HG03064 (cell line): ENCODE data around the gene RHBDF2.
"Not testable (repeated sequence)": the region's sequence is repeated elsewhere in the genome, so short reads cannot be mapped to it uniquely, and the experiment has no call there.

Experiments used
- ATAC-seq: cut with Tn5 transposase; IDR thresholded peaks from one replicate; pipeline ENCODE4 v1.9.1; 2021; ENCODE audit warnings: low read depth; ENCODE audit not compliant: unreplicated experiment

RHBDF2 gene

GRCh38 chr17:76538941-76539570 lies 37.8 kb upstream of the RHBDF2 start:
- no peak for ATAC-seq

DNA sequence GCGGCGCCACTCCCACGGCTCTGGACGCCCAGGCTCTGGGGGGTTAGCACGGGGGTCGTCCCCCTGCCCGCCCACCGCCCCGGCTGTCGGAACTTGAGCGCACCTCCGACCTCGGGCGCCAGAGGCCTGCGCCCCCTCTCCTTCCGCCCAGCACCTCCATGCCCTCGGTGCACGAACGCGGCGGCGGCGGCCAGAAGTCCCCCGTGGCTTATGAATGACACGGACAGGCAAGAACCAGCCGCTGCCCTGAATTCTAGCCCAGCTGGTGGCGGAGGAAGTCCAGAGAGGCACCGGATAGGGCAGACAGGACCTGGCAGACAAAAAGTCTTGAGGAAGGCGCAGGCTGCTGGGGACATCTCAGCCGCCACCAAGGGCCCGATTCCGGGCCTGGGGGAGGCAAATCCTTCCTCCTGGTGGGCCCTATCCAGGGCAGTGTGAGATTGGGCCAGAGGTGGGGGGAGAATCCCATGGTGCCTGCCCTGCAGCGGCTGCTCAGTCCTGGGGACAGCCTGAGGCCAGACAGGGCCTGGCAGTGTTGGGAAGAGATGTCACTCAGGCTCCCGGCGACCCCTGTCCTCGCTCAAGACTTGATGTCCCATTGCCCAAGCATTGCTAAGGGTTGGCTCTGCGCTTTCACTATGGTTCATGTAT lies 37.2 kb upstream of the RHBDF2 start:
- ATAC-seq, result no peak

GRCh38 chr17:76537578-76538280 lies 36.5 kb upstream of the RHBDF2 start, which contains the start of gene CYGB:
CYGB (minus strand) TSS chr17:76537709; CDS start chr17:76537542, 167 bp downstream.
- ATAC-seq, result no peak

GRCh38 chr17:76537288-76537577 lies 36.0 kb upstream of the RHBDF2 start:
- ATAC-seq, result no peak

DNA sequence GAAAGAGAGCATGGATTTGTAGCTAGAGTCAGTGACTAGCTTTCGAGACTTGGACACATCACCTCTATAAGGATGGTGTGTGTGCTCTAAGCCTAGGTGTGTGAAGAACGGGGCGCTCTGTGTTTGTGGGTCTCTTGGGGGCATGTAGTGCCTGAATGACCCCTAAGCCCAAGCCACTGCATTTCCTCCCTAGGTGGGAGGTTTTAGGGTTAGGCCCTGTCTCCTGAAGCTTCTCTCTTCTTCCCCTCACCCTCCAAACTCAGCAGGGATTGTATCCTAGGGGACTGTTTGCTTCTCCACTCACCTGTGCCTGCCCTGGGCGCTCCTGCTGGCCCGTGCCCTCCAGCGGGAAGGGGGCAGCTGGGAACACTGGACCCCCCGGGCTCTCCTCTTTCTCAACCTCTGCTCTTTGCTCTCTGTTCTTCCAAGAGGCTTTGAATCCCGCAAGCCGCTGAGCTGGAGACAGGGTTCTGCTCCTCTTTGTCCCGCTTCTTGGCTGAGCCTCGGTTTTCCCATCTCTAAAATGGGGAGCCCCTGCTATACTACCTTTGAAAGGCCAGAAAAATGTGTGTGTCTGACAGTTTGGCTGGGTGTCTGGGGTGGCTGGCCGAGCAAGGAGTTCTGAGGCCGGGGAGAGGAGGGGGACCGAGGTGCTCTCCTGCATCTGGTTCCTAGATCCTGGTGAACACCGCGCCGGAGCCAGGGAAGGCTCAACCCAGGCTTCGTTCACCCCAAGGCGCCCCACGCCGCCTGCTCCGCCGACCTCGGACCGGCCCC lies 35.5 kb upstream of the RHBDF2 start:
- no peak for ATAC-seq

- ATAC-seq, result no peak
Observed at GRCh38 chr17:76535788-76536510, 34.7 kb upstream of the RHBDF2 start.

DNA sequence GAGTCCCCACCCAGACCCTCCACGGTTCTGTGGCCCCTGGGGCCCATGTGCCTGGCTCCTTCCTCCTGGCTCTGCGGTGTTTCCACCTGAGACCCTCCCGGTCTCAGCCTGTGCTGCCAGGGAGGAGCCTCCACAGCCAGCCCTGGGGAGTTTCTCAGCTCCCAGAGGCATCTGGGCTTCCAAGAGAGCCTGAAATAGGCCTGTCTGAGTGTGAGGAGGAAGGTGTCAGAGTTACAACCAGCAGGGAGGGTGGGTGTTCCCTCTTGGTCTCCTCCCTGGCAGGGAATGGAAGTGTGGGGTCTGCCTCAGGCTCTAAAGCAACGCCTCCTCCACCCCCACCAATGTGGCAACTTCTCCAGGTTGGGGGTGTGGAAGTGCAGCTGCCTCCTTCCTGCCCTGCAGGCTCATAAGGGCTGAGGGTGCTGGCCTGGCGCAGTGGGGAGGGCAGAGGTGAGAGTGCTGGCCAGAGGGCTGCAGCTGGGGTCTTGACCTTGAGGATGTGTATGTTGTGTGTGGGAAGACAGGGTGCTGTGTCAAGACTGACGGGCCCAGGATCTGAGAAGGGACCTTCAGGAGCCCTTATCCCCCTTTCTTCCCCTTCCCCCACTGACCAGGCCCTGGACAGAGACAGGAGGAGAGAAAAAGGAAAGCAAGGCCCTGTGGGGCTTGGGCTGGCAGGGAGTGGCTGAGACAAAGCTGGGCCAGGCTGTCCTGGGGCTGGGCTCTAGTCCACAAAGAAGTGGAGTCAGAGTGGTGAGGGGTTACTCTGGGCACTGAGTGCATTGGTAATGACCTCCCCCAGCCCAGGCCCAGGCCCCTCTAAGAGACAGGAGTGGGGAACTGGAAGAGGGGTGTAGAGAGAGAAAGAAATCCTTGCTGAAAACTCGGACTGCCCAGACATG lies 33.9 kb upstream of the RHBDF2 start:
- ATAC-seq, result no peak

- not testable (repeated sequence) for ATAC-seq
Observed at GRCh38 chr17:76533640-76534359, 32.6 kb upstream of the RHBDF2 start.

DNA sequence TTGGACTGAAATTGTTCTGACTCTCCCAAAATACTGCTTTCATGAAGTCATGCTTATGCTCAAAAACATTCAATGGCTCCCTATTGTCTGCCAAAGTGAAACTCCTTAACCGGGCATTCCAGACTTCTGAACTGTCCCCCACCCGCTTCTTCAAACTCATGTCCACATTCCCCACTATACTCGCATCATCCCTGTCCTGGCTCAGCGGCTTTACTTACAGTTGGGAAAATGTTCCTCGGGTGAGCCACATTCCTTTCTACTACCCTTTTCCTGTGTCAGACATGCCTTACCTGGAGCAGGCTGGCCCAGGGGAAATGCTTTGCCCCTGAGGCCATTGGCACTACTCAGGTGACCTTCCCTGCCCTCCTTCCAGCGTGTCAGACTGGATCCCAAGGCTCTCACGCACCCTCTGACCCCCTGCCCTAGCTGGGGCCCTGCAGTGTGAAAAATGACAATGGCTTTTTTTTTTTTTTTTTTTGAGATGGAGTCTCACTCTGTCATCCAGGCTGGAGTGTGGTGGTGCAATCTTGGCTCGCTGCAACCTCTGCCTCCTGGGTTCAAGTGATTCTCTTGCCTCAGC lies 30.9 kb upstream of the RHBDF2 start:
- no peak for ATAC-seq

DNA sequence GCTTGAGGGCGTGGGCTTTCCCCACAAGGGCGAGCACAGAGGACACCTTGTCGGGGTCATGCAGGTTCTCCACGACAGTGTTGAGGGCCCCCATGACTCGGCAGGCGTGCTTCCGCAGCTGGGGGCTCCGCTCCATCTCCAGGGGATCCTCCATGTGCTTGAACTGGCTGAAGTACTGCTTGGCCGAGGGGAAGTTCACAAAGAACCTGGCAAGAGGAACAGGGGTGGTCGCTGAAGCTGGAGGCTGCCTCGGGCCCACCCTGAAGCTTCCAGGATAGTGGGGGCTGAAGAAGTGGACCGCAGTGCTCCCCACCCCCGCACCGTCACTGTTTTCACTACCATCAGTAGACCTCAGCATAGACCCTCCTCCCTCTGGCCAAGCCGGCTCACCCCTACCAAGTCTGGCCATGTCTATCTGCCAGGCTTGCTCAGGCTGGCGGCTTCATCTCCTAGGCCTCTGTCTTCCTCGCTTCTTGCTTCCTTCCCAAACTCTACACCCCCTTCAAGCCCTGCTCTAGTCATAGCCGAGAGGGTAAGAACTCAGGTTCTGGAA lies 30.3 kb upstream of the RHBDF2 start:
- no peak for ATAC-seq

DNA sequence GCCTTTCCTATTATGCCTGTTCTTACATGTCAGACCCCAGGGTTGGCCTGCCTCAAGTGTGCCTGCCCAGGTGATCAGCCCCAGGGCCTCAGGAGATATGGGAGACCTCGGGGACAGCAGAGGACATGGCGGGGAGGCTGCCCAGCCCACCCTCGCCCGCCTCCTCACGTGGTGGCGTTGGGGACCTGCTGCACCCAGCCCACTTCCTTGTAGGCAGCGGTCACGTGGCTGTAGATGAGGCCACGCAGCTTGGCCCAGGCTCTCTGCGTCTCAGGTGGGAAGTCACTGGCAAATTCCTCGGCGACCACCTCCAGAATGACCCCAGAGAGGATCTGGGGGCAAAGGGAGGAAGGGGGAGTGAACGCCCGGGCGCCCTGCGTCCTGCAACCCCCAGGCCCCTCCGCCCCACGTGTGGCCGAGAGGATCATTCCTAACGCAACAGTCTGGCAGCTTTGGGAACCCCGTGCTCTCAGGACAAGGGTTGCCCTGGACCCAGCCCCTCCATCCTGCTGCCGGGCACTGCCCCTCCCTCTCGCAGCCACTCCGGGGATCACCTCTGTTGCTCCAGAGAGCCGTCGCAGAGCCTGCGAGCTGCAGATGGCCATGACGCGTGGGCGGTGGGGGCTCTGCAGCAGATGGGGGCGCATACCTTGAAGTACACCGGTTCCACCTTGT lies 29.7 kb upstream of the RHBDF2 start:
- ATAC-seq, result no peak

GRCh38 chr17:76530095-76530723 lies 29.0 kb upstream of the RHBDF2 start:
- no peak for ATAC-seq

GRCh38 chr17:76529224-76530094 lies 28.2 kb upstream of the RHBDF2 start:
- no peak for ATAC-seq

DNA sequence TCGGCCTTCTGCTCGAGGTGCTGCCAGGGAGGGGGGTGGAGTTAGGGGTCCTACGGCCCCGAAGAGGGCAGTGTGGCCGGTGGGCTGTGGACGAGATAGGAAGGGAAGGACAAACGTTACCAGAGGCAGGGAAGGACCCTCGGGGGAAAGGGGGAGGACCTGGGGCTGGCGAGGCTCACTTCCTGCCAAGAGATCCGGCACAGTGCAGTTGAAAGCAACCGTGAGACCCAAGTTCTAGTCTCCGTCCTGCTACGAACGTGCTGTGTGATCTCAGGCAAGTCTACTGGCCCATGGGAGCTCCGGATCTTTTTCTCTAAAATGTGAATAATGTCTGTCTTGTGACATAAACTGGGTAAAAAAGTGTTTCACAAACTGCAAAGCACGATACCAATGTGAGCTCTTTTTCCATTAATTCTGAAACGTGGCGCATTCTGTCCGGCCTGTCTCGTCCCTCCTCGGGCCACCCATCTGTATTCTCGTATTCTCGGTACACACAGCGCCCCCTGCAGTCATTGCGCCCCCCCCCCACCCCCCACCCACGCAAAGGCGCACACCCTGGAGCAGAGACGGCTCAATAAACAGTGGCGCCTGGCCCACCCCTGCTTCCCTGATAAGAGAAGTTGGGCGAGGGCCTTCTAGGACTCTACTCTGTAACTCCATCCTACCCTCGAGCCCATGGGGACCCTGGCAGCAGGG lies 27.5 kb upstream of the RHBDF2 start:
- ATAC-seq, result no peak

GRCh38 chr17:76528156-76528527 lies 26.9 kb upstream of the RHBDF2 start:
- no peak for ATAC-seq
